Measurements from ENCODE around the gene REEP2.
A peak's percentile ranks its signal among the peaks of the same experiment; 100 is the strongest.

The REEP2 gene

DNA sequence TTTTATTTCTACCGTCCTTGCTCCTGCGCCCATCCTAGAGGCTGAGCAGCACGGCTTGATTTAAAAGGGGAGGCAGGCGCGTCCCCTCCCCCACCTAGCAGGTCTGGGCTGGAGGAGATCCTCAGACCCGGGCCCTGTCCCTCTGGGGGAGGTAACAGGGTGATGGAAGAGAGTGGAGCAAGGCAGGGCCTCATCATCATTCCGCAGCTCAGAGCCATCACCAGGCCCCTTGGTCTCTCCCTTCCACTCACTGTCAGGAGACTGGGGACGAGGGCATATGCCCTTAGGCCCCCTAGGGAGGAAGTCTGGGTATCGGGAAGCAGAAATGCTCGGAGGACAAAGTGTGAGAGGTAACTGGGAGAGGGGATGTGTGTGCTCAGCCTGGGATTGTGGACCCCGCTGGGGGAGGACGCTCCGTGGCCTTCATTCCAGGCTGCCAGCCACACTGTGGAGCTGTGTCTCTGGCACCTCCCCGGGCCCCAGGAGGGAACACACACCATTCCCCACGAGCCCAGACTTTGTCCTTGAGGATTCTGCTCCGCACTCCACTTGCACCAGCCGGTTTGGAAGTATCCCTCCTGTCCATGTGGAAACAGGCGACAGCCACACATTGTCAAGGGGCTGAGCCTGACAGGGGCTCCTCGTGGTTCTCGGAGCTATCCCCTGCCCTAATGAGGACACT lies 761 bp downstream of the REEP2 start:
- Histone ChIP-seq H3K27ac (ENCODE audit: low read length) (peak overlapping the region; percentile 39), H3K27me3 (ENCODE audit: low read depth, low read length) (no peaks in the 10 kb centered on the region)

GRCh38 chr5:138440159-138441073 lies 1.6 kb downstream of the REEP2 start:
- no peaks in the 10 kb centered on the region for H3K9me3 ChIP-seq (ENCODE audit: control insufficient read depth in 1 of 2, low read length in 2 of 2)
- no peak overlapping the region for H3K27ac ChIP-seq (ENCODE audit: low read length)
- no peaks in the 10 kb centered on the region for H3K27me3 ChIP-seq (ENCODE audit: low read depth, low read length)
- peaks cover 0 to 15% of the 10 kb centered on the region in 2 donors for H3K4me1 ChIP-seq (ENCODE audit: control insufficient read depth in 1 of 2, insufficient read depth in 2 of 2, low read length in 2 of 2)
- peaks cover 12 to 15% of the 10 kb centered on the region in 2 donors for H3K36me3 ChIP-seq (ENCODE audit: control insufficient read depth in 1 of 2, insufficient read depth in 2 of 2, low read length in 2 of 2)
- H3K4me3 ChIP-seq (ENCODE audit: low read depth in 1 of 2, low read length in 2 of 2), result peak overlapping the region in 1 of 2 donors; percentile 64

More for the DNA sequence above, 761 bp downstream of the REEP2 start:
- Histone ChIP-seq H3K4me3 (ENCODE audit: low read depth in 1 of 2, low read length in 2 of 2) (peak overlapping the region; percentile 50 to 64), H3K9me3 (ENCODE audit: control insufficient read depth in 1 of 2, low read length in 2 of 2) (no peaks in the 10 kb centered on the region), H3K36me3 (ENCODE audit: control insufficient read depth in 1 of 2, insufficient read depth in 2 of 2, low read length in 2 of 2) (peaks cover 20% of the 10 kb centered on the region in 2 donors), H3K4me1 (ENCODE audit: control insufficient read depth in 1 of 2, insufficient read depth in 2 of 2, low read length in 2 of 2) (peaks cover 0 to 15% of the 10 kb centered on the region in 2 donors)

DNA sequence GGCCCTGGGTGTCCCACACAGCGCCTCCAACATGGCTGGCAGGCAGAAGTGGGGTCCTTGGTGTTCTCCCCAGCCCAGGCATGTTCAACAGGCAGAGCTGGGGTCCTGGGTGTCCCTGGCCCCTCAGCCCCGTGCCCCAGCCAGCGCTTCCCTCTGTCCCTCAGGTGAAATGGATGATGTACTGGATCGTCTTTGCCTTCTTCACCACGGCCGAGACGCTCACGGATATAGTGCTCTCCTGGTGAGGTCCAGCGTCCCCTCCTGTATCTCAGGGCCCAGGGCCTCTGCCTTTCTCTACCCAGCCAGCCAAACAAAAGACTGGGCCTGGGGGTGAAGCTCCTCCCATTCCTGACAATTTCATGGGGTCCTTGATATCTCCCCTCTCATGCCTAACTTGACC lies 2.4 kb downstream of the REEP2 start:
- H3K27me3 ChIP-seq (ENCODE audit: low read depth, low read length), result no peaks in the 10 kb centered on the region
- no peak overlapping the region for H3K4me3 ChIP-seq (ENCODE audit: low read depth in 1 of 2, low read length in 2 of 2)
- peaks cover 0 to 15% of the 10 kb centered on the region in 2 donors for H3K4me1 ChIP-seq (ENCODE audit: control insufficient read depth in 1 of 2, insufficient read depth in 2 of 2, low read length in 2 of 2)
- no peak overlapping the region for H3K27ac ChIP-seq (ENCODE audit: low read length)
- no peaks in the 10 kb centered on the region for H3K9me3 ChIP-seq (ENCODE audit: control insufficient read depth in 1 of 2, low read length in 2 of 2)
- H3K36me3 ChIP-seq (ENCODE audit: control insufficient read depth in 1 of 2, insufficient read depth in 2 of 2, low read length in 2 of 2), result peaks cover 4 to 7% of the 10 kb centered on the region in 2 donors

GRCh38 chr5:138444078-138444773 lies 5.4 kb downstream of the REEP2 start:
- no peak overlapping the region for H3K4me3 ChIP-seq (ENCODE audit: low read depth in 1 of 2, low read length in 2 of 2)
- no peak overlapping the region for H3K27ac ChIP-seq (ENCODE audit: low read length)
- H3K9me3 ChIP-seq (ENCODE audit: control insufficient read depth in 1 of 2, low read length in 2 of 2), result no peaks in the 10 kb centered on the region
- H3K4me1 ChIP-seq (ENCODE audit: control insufficient read depth in 1 of 2, insufficient read depth in 2 of 2, low read length in 2 of 2), result peaks cover 0 to 8% of the 10 kb centered on the region in 2 donors
- H3K27me3 ChIP-seq (ENCODE audit: low read depth, low read length), result no peaks in the 10 kb centered on the region
- H3K36me3 ChIP-seq (ENCODE audit: control insufficient read depth in 1 of 2, insufficient read depth in 2 of 2, low read length in 2 of 2), result peaks cover 0 to 3% of the 10 kb centered on the region in 2 donors

DNA sequence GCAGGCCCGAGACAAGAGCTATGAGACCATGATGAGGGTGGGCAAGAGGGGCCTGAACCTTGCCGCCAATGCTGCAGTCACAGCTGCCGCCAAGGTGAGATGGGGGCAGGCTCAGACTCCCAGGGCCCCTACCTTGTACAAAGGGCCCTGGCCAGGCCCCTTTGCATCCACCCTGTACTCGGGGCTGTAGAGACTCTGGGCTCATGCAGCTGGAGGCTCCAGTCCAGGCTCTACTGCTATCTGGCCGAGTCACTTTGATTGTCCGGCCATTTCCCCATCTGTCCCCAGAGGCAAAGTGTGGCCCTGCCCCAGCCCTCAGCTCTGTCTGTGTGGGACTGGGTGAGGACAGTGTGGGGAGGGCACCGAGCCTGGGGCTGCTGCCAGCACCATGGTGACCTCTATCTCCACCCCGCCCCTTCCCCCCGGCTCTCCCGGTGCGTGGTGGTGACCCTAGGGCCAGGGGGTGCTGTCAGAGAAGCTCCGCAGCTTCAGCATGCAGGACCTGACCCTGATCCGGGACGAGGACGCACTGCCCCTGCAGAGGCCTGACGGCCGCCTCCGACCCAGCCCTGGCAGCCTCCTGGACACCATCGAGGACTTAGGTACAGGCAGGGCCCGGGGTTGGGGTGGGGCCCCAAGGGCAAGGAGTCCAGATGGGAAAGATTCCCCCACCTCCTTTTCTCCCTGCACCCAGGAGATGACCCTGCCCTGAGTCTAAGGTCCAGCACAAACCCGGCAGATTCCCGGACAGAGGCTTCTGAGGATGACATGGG lies 6.1 kb downstream of the REEP2 start:
- H3K27me3 ChIP-seq (ENCODE audit: low read depth, low read length), result no peaks in the 10 kb centered on the region
- H3K4me1 ChIP-seq (ENCODE audit: control insufficient read depth in 1 of 2, insufficient read depth in 2 of 2, low read length in 2 of 2), result peaks cover 0 to 5% of the 10 kb centered on the region in 2 donors
- no peak overlapping the region for H3K27ac ChIP-seq (ENCODE audit: low read length)
- H3K9me3 ChIP-seq (ENCODE audit: control insufficient read depth in 1 of 2, low read length in 2 of 2), result no peaks in the 10 kb centered on the region
- H3K36me3 ChIP-seq (ENCODE audit: control insufficient read depth in 1 of 2, insufficient read depth in 2 of 2, low read length in 2 of 2), result peaks cover 0 to 3% of the 10 kb centered on the region in 2 donors
- no peak overlapping the region for H3K4me3 ChIP-seq (ENCODE audit: low read depth in 1 of 2, low read length in 2 of 2)

DNA sequence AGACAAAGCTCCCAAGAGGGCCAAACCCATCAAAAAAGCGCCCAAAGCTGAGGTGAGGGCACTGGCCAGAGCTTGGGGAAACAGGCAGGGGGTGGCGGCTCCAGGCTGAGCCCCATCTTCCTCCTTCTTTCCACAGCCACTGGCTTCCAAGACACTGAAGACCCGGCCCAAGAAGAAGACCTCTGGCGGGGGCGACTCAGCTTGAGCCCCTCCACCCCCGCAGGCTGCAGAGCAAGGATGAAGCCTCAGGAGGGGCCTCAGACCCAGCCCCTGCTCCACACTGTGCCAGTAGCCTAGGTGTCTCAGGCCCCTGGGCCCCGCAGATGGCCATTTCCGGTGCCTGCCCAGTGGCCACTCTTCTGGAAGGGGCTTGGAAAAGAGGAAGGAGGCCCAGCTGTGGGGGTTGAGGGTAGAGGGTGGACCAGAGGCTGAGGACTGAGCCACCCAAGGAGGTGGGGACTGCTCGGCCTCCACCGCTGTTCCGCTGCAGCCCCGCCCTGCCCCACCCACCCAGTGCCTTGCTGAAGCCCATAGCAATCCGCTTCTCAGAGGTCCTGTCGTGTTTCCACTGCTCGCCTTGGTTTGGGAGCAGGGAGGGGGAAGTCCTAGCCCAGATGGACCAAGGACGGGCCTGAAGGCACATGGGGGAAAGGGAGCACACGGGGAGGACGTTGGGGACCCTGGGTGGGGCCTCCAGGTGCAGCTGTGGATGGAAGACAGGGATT lies 6.9 kb downstream of the REEP2 start:
- Histone ChIP-seq H3K4me1 (ENCODE audit: control insufficient read depth in 1 of 2, insufficient read depth in 2 of 2, low read length in 2 of 2) (peaks cover 0 to 8% of the 10 kb centered on the region in 2 donors), H3K27me3 (ENCODE audit: low read depth, low read length) (no peaks in the 10 kb centered on the region), H3K4me3 (ENCODE audit: low read depth in 1 of 2, low read length in 2 of 2) (no peak overlapping the region), H3K27ac (ENCODE audit: low read length) (no peak overlapping the region), H3K36me3 (ENCODE audit: control insufficient read depth in 1 of 2, insufficient read depth in 2 of 2, low read length in 2 of 2) (peaks cover 0 to 3% of the 10 kb centered on the region in 2 donors), H3K9me3 (ENCODE audit: control insufficient read depth in 1 of 2, low read length in 2 of 2) (no peaks in the 10 kb centered on the region)

DNA sequence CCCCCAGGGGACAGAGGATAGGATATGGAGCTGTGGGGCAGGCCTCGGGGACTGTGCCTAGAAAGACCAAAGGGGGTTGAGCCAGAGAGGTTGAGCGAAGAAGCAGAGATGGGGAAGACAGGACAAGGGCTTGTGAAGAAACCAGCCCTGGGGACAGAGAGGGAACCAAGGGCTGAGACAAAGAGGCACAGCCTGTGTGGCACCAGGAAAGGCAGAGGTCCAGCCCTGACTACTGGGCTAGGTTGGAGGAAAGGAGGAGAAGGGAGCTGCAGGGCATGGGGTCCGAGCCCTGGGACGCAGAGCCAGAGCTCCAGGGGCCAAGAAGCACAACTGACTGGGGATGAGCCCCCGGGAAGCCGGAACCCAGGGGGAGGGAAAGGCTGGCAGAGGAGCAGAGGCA lies 9.2 kb downstream of the REEP2 start:
- Histone ChIP-seq H3K36me3 (ENCODE audit: control insufficient read depth in 1 of 2, insufficient read depth in 2 of 2, low read length in 2 of 2) (peaks cover 0 to 3% of the 10 kb centered on the region in 2 donors), H3K4me1 (ENCODE audit: control insufficient read depth in 1 of 2, insufficient read depth in 2 of 2, low read length in 2 of 2) (peaks cover 0 to 8% of the 10 kb centered on the region in 2 donors), H3K27ac (ENCODE audit: low read length) (no peak overlapping the region), H3K9me3 (ENCODE audit: control insufficient read depth in 1 of 2, low read length in 2 of 2) (no peaks in the 10 kb centered on the region), H3K27me3 (ENCODE audit: low read depth, low read length) (no peaks in the 10 kb centered on the region), H3K4me3 (ENCODE audit: low read depth in 1 of 2, low read length in 2 of 2) (no peak overlapping the region)

- no peaks in the 10 kb centered on the region for H3K27me3 ChIP-seq (ENCODE audit: low read depth, low read length)
- H3K9me3 ChIP-seq (ENCODE audit: control insufficient read depth in 1 of 2, low read length in 2 of 2), result no peaks in the 10 kb centered on the region
- peaks cover 0 to 8% of the 10 kb centered on the region in 2 donors for H3K4me1 ChIP-seq (ENCODE audit: control insufficient read depth in 1 of 2, insufficient read depth in 2 of 2, low read length in 2 of 2)
- peaks cover 0 to 3% of the 10 kb centered on the region in 2 donors for H3K36me3 ChIP-seq (ENCODE audit: control insufficient read depth in 1 of 2, insufficient read depth in 2 of 2, low read length in 2 of 2)
- H3K4me3 ChIP-seq (ENCODE audit: low read depth in 1 of 2, low read length in 2 of 2), result no peak overlapping the region
- H3K27ac ChIP-seq (ENCODE audit: low read length), result no peak overlapping the region
Measured at GRCh38 chr5:138448481-138449398, 9.9 kb downstream of the REEP2 start.

GRCh38 chr5:138449501-138450239 lies 10.8 kb downstream of the REEP2 start:
- Histone ChIP-seq H3K9me3 (ENCODE audit: control insufficient read depth in 1 of 2, low read length in 2 of 2) (no peaks in the 10 kb centered on the region), H3K4me3 (ENCODE audit: low read depth in 1 of 2, low read length in 2 of 2) (peak overlapping the region in 1 of 2 donors; percentile 11), H3K27me3 (ENCODE audit: low read depth, low read length) (no peaks in the 10 kb centered on the region), H3K27ac (ENCODE audit: low read length) (no peak overlapping the region), H3K36me3 (ENCODE audit: control insufficient read depth in 1 of 2, insufficient read depth in 2 of 2, low read length in 2 of 2) (peaks cover 0 to 3% of the 10 kb centered on the region in 2 donors), H3K4me1 (ENCODE audit: control insufficient read depth in 1 of 2, insufficient read depth in 2 of 2, low read length in 2 of 2) (peaks cover 0 to 8% of the 10 kb centered on the region in 2 donors)

All from muscle layer of duodenum (tissue), 2 donors.